HG03060 (cell line): ENCODE results near the gene TNK2.
"Not testable (repeated sequence)": the region's sequence is repeated elsewhere in the genome, so short reads cannot be mapped to it uniquely, and the experiment has no call there.

Experiments
- ATAC-seq: cut with Tn5 transposase; IDR thresholded peaks from one replicate; pipeline ENCODE4 v1.9.1; 2021; ENCODE audit warnings: low read depth, moderate number of reproducible peaks; ENCODE audit not compliant: unreplicated experiment

The TNK2 gene

DNA sequence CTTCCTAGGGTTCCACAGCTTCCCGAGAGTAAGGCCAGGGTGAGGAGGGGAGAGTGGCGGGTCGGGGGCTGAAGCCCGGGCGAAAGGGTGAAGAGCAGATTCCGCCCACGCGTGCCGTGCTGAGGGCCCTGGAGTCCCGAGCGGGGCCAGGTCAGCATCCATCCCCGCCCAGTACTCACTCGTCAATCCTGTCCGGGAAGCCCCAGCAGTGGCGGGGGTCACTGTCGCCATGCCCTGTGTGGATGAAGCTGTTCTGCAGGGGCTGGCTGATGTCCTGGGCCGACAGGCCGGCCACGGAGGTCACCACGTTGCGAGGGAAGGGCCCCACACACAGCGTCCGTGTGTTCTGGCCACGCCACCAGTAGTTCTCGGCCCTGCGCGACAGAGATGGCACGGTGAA, 36.3 kb downstream of the TNK2 start:
- ATAC-seq = no peak

- not testable (repeated sequence) for ATAC-seq
Observed at GRCh38 chr3:195871686-195872085, 36.7 kb downstream of the TNK2 start.

GRCh38 chr3:195870937-195871336, 37.4 kb downstream of the TNK2 start:
- ATAC-seq = no peak

DNA sequence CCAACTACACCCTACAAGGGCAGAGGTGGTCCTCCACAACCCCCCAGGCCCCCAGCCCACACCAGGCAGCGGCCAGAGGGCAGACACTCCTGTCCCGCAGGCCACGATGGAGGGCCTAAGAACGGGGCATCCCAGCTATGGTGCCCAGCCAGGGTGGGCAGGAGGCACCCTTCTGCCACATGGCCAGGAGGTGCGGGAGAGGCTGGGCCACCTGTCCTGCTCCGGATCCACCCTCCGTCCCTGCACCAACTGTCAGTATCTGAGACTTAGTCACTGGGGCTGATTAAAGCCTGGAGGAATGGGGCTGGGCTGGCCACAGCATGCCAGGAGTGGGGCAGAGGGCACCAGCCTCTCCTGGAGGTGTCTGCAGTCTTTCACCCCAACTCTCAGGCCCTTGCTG, 37.9 kb downstream of the TNK2 start:
- no peak for ATAC-seq

- ATAC-seq = no peak
Observed at GRCh38 chr3:195869413-195870001, 38.8 kb downstream of the TNK2 start.

GRCh38 chr3:195868866-195869412, 39.4 kb downstream of the TNK2 start:
- ATAC-seq = no peak

DNA sequence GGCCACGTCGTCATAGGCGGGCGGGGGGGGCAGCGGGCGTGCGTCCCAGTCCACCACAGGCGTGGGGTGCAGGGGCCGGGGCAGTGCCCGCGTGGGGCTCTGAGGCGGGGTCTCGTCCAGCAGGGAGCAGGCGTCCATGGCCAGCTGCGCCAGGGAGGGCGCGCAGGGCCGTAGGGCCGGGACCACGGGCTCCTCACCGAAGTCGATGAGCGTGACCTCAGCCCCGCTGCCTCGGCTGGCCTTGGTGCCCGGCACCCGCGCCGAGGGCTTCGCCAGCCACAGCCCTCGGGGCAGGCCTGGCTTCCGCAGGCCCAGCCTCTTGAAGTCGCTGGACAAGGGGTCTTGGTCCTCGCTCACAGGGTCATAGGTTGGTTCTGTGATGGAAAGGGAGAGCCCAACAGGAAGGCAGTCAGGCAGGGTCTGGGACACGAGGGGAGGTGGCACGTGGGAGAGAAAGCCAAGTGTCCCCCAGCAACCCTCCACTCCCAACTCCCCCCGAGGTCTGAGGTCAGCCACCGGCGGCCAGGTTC, 40.0 kb downstream of the TNK2 start:
- ATAC-seq = no peak

DNA sequence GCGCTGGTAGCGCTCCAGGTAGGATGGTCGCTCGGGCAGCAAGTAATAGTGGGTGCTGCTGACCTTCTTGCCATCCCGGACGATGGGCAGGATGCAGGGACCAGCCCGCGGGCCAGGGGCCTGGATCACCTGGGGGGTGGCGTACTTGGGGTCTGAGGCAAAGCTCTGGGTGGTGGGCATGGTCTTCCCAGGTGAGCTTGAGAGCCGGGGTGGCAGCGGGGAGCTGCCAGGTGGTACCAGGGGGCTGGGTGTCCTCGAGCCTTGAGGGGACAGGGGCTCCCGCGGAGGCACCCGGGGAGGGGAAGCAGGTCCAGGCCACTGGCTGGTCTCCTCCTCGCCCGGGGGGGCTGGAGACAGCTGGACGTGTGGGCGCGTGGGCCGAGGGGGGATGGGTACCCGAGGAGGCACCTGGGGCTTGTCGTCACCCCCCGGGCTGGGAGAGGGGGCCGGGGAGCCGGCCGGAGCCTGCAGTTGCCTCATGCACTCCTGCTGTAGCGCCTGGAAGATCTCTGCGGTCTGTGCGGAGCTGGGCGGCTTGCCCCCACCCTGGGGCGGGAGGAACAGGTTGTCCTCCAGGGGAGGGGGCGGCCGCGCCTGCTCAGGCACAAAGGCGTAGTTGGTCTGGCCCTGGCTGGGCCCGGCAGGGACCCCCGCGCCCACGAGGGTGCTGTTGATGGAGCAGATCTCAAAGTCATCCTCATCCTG, 40.6 kb downstream of the TNK2 start:
- ATAC-seq = no peak

GRCh38 chr3:195866686-195867511, 41.5 kb downstream of the TNK2 start:
- ATAC-seq = no peak

DNA sequence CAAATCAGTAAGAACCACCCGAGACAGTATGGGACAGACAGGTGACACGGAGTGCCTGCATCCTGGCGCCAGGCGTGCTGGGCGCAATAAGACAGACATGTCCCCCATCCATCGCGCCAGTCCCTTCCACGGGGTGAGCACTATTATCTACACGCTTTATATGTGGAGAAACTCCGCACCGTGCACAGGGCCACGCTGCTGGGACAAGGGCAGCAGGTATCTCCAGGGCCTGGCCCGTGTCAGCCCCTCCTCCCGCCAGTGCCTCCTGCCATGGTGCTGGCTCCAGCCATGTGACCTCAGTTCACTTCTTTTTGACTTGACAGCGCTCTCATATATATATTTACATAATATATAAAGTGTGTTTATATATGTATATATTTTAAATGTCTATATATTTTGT, 42.6 kb downstream of the TNK2 start:
- ATAC-seq = no peak

DNA sequence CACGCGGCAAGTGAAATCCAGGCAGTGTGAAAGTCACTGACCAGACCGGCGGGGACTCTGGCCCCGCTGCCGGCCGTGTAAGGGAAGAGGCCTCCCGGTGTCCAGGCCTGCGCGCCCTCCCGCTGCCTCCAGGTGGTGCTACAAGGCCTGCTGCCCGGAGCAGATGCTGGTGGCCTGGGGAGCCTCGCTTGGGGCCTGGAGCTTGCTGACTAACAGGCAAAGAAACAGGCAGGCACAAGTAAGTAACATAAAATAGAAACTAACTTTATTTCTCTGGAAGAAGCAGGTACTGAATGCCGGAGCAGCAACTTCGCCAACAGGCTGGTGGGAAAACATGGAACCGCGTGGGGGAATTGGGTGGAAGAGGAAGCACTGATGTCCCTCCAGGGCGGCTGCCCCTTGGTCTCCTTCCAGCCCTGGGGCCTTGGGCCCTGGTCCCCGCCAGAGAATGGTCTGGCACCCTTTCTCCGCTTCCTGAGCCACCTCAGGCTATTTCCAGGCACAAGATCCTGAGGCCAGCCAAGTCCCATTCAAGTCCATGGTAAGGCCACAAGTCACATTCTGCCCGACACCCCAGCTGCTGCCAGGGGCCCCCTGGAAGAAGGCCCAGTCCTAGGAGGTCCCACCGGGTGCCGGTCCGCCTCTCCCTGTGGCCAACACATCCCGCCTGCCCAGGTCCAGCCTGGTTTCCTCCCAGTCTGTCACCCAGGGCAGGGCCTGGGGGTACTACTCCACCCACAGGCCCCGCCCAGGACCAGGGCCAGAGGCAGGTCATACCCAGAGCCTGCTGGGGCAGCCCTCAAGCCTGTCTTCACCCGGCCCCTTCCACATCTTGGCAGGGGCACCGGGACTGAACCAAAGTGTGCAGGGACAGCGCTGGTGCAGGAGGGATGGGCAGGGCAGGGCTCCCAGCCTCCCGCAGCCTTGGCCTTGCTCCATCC, 45.0 kb downstream of the TNK2 start:
- ATAC-seq = no peak

- not testable (repeated sequence) for ATAC-seq
Observed at GRCh38 chr3:195862318-195862717, 46.0 kb downstream of the TNK2 start.

GRCh38 chr3:195860456-195860855, 47.9 kb downstream of the TNK2 start:
- ATAC-seq = no peak

GRCh38 chr3:195859846-195860411, 48.4 kb downstream of the TNK2 start:
- no peak for ATAC-seq

DNA sequence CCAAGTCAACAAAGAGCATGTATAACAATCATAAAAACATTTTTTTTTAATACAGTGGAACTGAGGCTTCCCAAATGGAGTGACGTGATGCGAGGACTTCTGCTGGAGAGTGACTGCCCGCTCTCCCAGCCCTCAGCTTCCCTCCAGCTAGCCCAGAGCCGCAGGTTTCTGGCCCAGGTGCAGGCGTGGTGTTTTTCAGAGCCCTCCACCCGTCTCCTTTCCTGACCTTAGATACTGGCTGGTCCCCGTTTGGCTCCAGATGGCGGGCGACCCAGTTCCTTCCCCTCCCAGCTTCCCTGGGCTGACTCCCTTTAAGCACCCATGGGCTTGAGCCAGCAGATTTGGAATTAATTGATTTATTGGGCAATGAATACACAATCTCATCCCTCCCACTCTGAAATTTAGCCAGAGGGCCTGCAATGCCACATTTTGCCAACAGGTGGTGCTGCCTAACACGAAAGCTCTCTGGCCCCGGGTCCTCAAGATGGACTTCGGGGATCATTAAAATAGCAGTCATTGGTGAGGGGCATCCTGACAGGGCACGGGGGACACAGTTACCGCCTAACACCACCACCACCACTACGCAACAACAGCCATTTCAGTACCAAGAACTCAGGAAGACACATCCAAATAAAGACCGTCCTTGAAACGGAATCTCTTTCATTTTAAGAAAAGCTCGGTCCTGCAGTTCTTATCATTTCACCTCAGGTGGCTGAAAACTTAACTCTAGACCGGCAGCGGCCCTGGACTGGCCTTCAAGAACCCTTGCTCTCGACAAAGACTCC, 49.1 kb downstream of the TNK2 start:
- no peak for ATAC-seq

- ATAC-seq = no peak
Observed at GRCh38 chr3:195856410-195857084, 51.8 kb downstream of the TNK2 start.

DNA sequence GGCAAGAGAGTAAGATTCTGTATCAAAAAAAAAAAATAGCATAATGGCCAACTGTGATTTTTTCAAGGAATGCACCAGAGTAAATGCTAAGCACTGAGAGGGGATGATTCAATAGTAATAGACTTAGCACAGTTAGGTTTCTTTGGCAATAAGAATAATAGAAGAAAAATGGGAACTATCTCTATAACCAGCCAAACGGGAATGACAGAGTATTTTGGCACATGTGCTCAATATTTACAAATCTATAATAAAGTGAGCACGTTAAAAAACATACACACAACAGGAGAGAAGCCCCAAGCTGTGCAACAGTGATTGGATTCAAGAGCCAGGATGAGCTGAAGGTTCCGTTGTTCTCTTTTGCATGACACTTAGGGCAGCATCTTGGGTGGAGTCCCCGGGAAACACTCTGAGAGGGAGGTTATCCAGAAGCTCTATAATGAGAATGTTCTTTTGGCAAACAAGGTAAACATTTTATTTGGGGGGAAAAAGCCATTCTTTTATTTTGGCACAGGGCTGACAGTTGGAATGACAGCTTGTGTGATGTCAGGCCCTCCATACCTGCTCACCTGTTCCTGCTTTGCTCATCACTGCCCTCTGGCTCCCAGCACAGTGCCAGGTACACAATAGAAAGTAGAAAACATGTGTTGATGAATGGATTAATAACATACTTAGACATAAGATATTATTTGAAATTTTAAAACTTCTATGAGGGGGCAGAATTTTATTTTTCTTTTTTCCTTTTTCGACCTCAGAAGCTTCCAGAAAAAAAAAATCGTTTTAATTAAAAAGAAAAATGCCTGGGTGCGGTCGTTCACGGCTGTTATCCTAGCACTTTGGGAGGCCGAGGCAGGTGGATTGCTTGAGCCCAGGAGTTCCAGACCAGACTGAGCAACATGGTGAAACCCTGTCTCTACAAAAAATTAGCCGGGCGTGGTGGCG, 52.6 kb downstream of the TNK2 start:
- no peak for ATAC-seq
